Stimulated activated naive B cell treated with anti-CD40 and anti-IgM and Interleukin-4, amounts not matched to agents 10 μg/mL and 1 μg/mL and 100 μg/mL, for 72 hours (primary cell): Measurements from ENCODE around the gene SMCR8.
"Not testable (repeated sequence)": the region's sequence is repeated elsewhere in the genome, so short reads cannot be mapped to it uniquely, and the experiment has no call there.

Source experiments
- ATAC-seq, 2 donors: fragments of 150-1000 bp; cut with Tn5 transposase; replicated peaks; 2 replicates each; pipeline ENCODE4 v1.10.0; 2021; ENCODE audit warnings: moderate library complexity in 1 of 2
- DNase-seq: peaks from one replicate; pipeline ENCODE4 v3.0.0; 2021
- H3K27ac Mint-ChIP-seq: one replicate; pipeline ENCODE4 v1.8.0; 2022; ENCODE audit warnings: mild to moderate bottlenecking, mixed read lengths
- H3K27me3 Mint-ChIP-seq, 2 donors: one replicate each; pipeline ENCODE4 v1.8.0; 2022; ENCODE audit warnings: mixed read lengths in 2 of 2
- H3K36me3 Mint-ChIP-seq, 2 donors: one replicate each; pipeline ENCODE4 v1.8.0; 2022; ENCODE audit warnings: mixed read lengths in 2 of 2, mild to moderate bottlenecking in 1 of 2
- H3K4me1 Mint-ChIP-seq, 2 donors: one replicate each; pipeline ENCODE4 v1.8.0; 2022; ENCODE audit warnings: mixed read lengths in 2 of 2, mild to moderate bottlenecking in 1 of 2
- H3K4me3 Mint-ChIP-seq, 2 donors: one replicate each; pipeline ENCODE4 v1.8.0; 2022; ENCODE audit warnings: mild to moderate bottlenecking in 2 of 2, mixed read lengths in 2 of 2, moderate library complexity in 1 of 2
- H3K9me3 Mint-ChIP-seq, 2 donors: one replicate each; pipeline ENCODE4 v1.8.0; 2022; ENCODE audit warnings: mixed read lengths in 2 of 2, mild to moderate bottlenecking in 1 of 2

Gene SMCR8

DNA sequence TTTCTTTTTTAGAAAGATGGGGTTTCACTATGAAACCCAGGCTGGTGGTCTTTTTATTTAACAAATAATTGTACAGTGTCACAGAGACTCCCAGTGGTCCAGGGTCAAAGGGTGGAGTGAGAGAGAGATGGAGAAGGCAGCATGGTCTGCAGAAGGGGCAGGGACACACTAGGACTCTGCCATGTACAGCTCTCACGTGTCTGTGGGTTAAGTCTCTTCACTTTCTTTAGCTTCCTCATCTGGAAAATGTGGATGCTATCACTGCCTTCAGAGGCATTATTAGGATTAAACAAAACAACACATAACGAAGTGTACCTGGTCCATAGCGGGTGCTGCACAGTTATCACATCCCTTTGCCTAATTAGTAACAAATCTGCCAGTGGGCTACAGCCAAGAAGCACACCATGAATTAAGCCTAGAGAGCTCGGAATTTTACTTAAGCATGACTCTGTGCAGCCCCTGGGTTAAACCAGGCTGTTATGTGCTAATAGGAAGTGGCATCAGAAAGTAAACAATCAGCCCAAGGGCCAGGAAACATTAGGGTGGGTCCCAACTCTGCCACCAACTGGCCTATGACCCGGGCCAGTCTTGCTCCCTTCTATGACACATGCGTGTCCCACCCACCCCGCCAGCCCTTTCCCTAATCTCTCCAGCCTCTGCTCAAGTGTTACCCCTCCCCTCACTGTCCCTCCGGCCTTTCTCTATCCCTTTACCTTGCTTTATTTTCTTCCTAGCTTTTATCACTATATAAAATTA, 14.2 kb upstream of the SMCR8 start:
- ATAC-seq (no peak), DNase-seq (no peak)
- H3K9me3 Mint-ChIP-seq = no peaks in the 10 kb centered on the region
- H3K27me3 Mint-ChIP-seq = no peaks in the 10 kb centered on the region
- H3K36me3 Mint-ChIP-seq = peaks cover 30 to 36% of the 10 kb centered on the region in 2 donors
- H3K4me3 Mint-ChIP-seq = no peak overlapping the region
- no peak overlapping the region for H3K27ac Mint-ChIP-seq
- peaks cover 4 to 19% of the 10 kb centered on the region in 2 donors for H3K4me1 Mint-ChIP-seq

- H3K4me3 Mint-ChIP-seq, ATAC-seq, DNase-seq, H3K27me3 Mint-ChIP-seq, H3K27ac Mint-ChIP-seq, H3K9me3 Mint-ChIP-seq: not testable (repeated sequence)
- H3K36me3 Mint-ChIP-seq = peaks cover 30 to 34% of the 10 kb centered on the region in 2 donors
- peaks cover 0 to 13% of the 10 kb centered on the region in 2 donors for H3K4me1 Mint-ChIP-seq
Measured at GRCh38 chr17:18303206-18303605, 11.9 kb upstream of the SMCR8 start.

DNA sequence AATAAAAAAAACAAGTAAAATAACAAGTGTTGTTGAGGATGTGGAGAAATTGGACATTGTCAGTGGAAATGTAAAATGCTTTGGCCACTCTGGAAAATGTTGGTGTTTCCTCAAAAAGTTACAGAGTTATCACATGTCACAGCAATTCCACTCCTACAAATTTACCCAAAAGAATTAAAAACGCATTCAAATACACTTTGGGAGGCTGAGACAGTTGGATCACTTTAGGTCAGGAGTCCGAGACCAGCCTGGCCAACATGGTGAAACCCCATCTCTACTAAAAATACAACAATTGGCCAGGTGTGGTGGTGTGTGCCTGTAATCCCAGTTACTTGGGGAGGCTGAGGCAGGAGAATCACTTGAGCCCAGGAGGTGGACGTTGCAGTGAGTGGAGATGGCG, 5.9 kb upstream of the SMCR8 start:
- H3K36me3 Mint-ChIP-seq = peaks cover 26% of the 10 kb centered on the region in 2 donors
- no peaks in the 10 kb centered on the region for H3K9me3 Mint-ChIP-seq
- peaks cover 18 to 32% of the 10 kb centered on the region in 2 donors for H3K4me1 Mint-ChIP-seq
- H3K4me3 Mint-ChIP-seq = no peak overlapping the region
- no peaks in the 10 kb centered on the region for H3K27me3 Mint-ChIP-seq
- no peak for DNase-seq
- no peak overlapping the region for H3K27ac Mint-ChIP-seq
- ATAC-seq = no peak

DNA sequence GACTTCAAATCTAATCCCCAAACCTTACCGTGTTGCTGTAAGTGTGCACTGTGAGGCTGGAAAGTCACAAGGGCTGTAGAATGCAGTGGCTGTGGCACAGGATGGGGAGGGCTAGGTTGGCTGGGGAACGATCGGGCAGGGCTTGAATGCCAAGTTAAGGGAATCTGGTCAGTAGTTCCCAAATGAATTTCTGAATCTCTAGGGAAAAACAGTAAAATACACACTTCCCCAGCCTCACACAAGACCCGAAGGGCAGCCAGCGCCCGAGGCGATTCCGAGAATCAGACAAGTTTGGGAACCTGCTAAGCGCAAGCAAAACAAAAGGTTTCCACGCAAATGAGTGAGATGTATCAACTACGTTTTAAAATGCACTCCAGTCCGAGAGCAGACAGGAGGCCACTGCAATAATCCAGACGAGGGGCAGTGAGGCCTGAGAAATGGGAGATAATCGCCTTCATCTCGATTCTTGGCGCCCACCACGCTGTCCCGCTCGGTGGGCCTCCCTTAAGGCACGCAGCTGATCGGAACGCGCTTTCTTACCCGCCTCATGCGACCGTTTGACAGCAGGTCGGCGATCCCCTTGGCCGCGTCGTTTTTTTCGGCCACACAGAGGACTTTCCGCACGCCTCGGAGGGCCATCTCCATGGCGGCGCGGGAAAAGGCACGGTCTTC, 898 bp upstream of the SMCR8 start:
- peak overlapping the region; percentile 94 for H3K27ac Mint-ChIP-seq

DNA sequence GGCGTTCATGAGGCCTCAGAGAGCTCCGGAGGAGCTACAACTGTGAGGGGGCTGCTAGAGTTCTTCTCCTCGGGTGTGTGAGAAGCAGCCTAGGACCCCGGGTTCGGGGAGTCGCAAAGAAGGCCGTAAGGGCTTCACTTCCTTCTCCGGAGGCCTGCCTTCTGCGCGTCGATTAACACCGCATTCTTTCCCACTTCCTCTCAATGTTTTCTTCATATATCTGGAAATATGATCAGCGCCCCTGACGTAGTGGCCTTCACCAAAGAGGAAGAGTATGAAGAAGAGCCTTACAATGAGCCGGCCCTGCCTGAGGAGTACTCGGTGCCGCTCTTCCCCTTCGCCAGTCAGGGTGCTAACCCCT, 449 bp downstream of the SMCR8 start:
- DNase-seq (peak; percentile 43), ATAC-seq (peak; percentile 46 to 49)
- H3K36me3 Mint-ChIP-seq = peaks cover 39 to 57% of the 10 kb centered on the region in 2 donors
- peaks cover 58 to 80% of the 10 kb centered on the region in 2 donors for H3K4me1 Mint-ChIP-seq
- peak overlapping the region; percentile 82 to 85 for H3K4me3 Mint-ChIP-seq
- no peaks in the 10 kb centered on the region for H3K27me3 Mint-ChIP-seq
- H3K27ac Mint-ChIP-seq = peak overlapping the region; percentile 94
- peaks cover 2 to 3% of the 10 kb centered on the region in 2 donors for H3K9me3 Mint-ChIP-seq

More for the DNA sequence above, 898 bp upstream of the SMCR8 start:
- Mint-ChIP-seq H3K36me3 (peaks cover 37 to 50% of the 10 kb centered on the region in 2 donors), H3K4me3 (peak overlapping the region; percentile 82 to 85), H3K9me3 (peaks cover 2 to 3% of the 10 kb centered on the region in 2 donors), H3K27me3 (no peaks in the 10 kb centered on the region), H3K4me1 (peaks cover 48 to 67% of the 10 kb centered on the region in 2 donors)
- DNase-seq = no peak
- peak; percentile 15 to 26 for ATAC-seq

DNA sequence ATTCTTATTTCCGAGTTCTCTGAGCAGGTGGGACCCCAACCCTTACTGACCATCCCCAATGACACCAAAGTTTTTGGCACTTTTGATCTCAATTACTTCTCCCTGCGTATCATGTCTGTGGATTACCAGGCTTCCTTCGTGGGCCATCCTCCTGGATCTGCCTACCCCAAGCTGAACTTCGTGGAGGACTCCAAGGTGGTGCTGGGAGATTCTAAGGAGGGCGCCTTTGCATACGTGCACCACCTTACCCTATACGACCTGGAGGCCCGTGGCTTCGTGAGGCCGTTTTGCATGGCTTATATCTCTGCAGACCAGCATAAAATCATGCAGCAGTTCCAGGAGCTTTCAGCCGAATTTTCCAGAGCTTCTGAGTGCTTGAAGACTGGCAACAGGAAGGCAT, 868 bp downstream of the SMCR8 start:
- ATAC-seq (no peak), DNase-seq (no peak)
- Mint-ChIP-seq H3K27me3 (no peaks in the 10 kb centered on the region), H3K4me3 (peak overlapping the region; percentile 82 to 85), H3K27ac (peak overlapping the region; percentile 94), H3K9me3 (peaks cover 2 to 3% of the 10 kb centered on the region in 2 donors), H3K4me1 (peaks cover 61 to 84% of the 10 kb centered on the region in 2 donors), H3K36me3 (peaks cover 41 to 54% of the 10 kb centered on the region in 2 donors)

GRCh38 chr17:18318117-18318516, 3.0 kb downstream of the SMCR8 start:
- Mint-ChIP-seq H3K27me3 (no peaks in the 10 kb centered on the region), H3K4me3 (peak overlapping the region; percentile 62 to 72), H3K4me1 (peaks cover 61 to 86% of the 10 kb centered on the region in 2 donors), H3K9me3 (peaks cover 2 to 3% of the 10 kb centered on the region in 2 donors), H3K27ac (peak overlapping the region; percentile 70), H3K36me3 (peaks cover 40 to 60% of the 10 kb centered on the region in 2 donors)
- ATAC-seq (no peak), DNase-seq (no peak)

DNA sequence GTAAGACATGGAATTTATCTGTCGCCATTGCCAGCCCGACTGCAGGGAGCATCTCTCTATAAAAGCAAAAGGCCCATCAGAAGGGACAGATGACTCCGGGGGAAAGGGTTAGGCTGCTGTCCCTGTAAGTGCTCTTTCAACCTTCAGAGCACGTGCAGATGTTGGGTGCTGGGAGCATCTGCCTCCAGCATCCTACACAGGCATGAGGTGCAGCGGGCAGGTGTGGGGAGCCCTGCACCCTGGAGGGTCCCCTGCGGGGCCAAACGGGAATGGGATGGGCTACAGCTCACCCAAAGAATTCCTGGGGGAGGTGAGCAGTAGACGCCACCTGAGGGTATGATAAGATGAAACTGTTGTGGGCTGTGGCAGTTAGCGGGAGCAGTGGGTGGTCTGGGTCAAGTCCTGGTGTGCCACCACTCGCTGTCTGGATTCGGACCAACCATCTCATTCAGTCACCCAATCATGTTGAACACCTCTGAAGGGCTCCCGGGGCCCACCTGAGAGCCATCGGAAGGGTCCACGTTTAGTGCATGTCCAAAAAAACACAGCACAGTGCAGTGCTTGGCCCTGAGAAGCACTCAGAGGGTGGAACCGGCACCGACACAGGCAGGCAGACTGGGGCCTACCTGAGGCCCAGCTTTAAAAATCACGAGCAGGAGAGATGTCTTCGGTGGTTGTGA, 3.8 kb downstream of the SMCR8 start:
- Mint-ChIP-seq H3K4me1 (peaks cover 58 to 85% of the 10 kb centered on the region in 2 donors), H3K4me3 (peak overlapping the region; percentile 48 to 65), H3K27ac (no peak overlapping the region), H3K36me3 (peaks cover 44 to 60% of the 10 kb centered on the region in 2 donors), H3K9me3 (peaks cover 2 to 3% of the 10 kb centered on the region in 2 donors), H3K27me3 (no peaks in the 10 kb centered on the region)
- DNase-seq (no peak), ATAC-seq (no peak)

- Mint-ChIP-seq H3K27me3 (no peaks in the 10 kb centered on the region), H3K4me1 (peaks cover 60 to 88% of the 10 kb centered on the region in 2 donors), H3K36me3 (peaks cover 52 to 67% of the 10 kb centered on the region in 2 donors), H3K9me3 (peaks cover 2 to 3% of the 10 kb centered on the region in 2 donors), H3K27ac (no peak overlapping the region), H3K4me3 (peak overlapping the region; percentile 29 to 44)
- no peak for DNase-seq
- ATAC-seq = no peak
Measured at GRCh38 chr17:18319604-18320256, 4.6 kb downstream of the SMCR8 start.

DNA sequence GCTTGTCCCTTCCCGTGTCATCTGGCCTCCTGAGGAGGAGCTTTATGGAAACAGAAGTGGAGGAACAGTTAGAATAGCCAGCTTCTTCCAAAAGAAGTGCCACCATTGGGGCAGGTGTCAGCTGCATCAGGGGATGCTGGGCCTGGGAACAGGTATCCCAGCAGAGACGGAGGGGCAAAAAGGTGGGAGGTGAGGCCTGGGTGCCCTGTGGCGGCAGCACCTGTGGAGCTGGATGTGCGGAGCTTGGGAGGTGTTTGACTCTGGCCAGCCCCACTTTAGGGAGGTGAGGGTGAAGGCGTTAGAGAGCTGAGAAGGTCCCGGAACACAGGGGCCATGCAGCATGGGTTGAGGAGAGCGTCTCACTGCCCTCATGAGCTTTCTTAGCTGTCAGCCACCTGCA, 5.2 kb downstream of the SMCR8 start:
- Mint-ChIP-seq H3K4me1 (peaks cover 66 to 93% of the 10 kb centered on the region in 2 donors), H3K27me3 (no peaks in the 10 kb centered on the region), H3K36me3 (peaks cover 58 to 73% of the 10 kb centered on the region in 2 donors), H3K4me3 (peak overlapping the region; percentile 29 to 44), H3K27ac (no peak overlapping the region), H3K9me3 (peaks cover 3 to 4% of the 10 kb centered on the region in 2 donors)
- DNase-seq (no peak), ATAC-seq (no peak)

DNA sequence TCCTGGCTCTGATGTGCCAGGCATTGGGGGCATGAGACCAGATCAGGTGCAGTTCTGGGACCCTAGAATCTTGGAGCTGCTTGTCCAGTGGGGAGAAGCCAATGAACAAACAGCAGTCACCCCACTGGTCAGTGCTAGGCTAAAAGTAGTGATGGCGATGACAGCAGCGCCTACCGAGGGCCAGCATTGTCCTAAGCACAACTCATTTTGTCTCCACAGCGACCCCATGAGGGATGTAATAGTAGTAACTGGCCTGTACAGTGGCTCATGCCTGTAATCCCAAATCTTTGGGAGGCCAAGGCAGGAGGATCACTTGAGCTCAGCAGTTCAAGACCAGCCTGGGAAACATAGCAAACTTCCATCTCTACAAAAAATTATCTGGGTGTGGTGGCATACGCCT, 6.2 kb downstream of the SMCR8 start:
- peaks cover 57 to 73% of the 10 kb centered on the region in 2 donors for H3K36me3 Mint-ChIP-seq
- H3K27me3 Mint-ChIP-seq = no peaks in the 10 kb centered on the region
- H3K4me3 Mint-ChIP-seq = no peak overlapping the region
- H3K4me1 Mint-ChIP-seq = peaks cover 66 to 96% of the 10 kb centered on the region in 2 donors
- no peak overlapping the region for H3K27ac Mint-ChIP-seq
- H3K9me3 Mint-ChIP-seq = peaks cover 3 to 4% of the 10 kb centered on the region in 2 donors
- no peak for ATAC-seq
- DNase-seq = no peak

DNA sequence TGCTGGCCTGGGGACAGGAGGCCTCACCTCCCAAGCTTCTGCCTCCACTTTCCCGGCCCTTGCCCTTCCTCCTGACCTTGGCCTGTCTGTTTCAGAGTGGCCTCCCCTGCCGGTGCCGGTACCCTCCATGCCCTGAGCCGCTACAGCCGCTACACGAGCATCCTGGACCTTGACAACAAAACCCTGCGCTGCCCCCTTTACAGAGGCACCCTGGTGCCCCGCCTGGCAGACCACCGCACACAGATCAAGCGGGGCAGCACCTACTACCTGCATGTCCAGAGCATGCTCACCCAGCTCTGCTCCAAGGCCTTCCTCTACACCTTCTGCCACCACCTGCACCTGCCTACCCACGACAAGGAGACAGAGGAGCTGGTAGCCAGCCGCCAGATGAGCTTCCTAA, 7.4 kb downstream of the SMCR8 start:
- Mint-ChIP-seq H3K4me3 (no peak overlapping the region), H3K27ac (peak overlapping the region; percentile 67), H3K36me3 (peaks cover 53 to 67% of the 10 kb centered on the region in 2 donors), H3K9me3 (peaks cover 0 to 2% of the 10 kb centered on the region in 2 donors), H3K27me3 (no peaks in the 10 kb centered on the region), H3K4me1 (peaks cover 59 to 89% of the 10 kb centered on the region in 2 donors)
- DNase-seq (no peak), ATAC-seq (no peak)

DNA sequence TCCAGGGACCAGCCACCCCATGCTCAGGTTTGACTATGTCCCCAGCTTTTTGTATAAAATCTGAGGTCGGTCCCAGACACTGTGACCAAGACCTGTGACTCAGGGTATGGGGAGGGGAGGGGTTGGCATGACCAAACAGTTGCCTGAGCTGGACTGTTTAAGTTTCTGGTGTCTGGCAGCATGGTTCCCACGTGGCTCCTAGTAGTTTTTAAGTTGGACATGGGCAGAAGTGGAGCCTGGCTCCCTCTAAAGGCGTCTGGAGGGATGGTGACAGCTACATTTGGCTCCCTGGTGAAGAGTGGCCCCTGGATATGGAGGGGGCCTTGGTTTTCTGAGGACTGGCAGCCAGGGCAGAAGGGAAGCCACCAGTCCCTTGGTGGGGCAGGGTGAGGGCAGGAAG, 7.9 kb downstream of the SMCR8 start:
- peak overlapping the region; percentile 62 for H3K27ac Mint-ChIP-seq
- no peaks in the 10 kb centered on the region for H3K27me3 Mint-ChIP-seq
- peaks cover 0 to 2% of the 10 kb centered on the region in 2 donors for H3K9me3 Mint-ChIP-seq
- peaks cover 55 to 84% of the 10 kb centered on the region in 2 donors for H3K4me1 Mint-ChIP-seq
- DNase-seq = no peak
- no peak overlapping the region for H3K4me3 Mint-ChIP-seq
- ATAC-seq = no peak
- peaks cover 53 to 62% of the 10 kb centered on the region in 2 donors for H3K36me3 Mint-ChIP-seq
